ENCODE data around the gene CWC25.

Gene CWC25

DNA sequence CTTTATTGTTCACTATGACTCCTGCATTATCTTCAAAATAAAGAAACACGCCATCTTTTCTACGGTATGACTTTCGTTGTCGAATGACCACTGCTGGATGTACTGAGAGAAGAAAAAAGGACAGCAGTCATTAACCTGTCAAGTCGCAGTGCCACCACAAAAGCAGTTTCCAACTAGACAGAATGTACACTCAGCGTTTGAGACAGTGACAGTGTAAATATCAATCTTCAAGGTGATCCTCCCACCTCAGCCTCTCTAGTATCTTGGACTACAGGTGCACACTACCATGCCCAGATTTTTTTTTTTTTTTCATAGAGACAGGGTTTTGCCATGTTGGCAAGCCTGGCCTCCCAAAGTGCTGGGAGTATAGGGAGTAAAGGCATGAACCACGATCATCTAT lies 25.3 kb upstream of the CWC25 start:
- no peak overlapping the region for H3K9ac ChIP-seq (ENCODE audit: low read length)
- no peaks in the 10 kb centered on the region for H3K9me3 ChIP-seq (ENCODE audit: control insufficient read depth, insufficient read depth, low read depth, low read length)
- no peak overlapping the region for H3K27ac ChIP-seq (ENCODE audit: low read depth, low read length)
- H3K4me1 ChIP-seq (ENCODE audit: control insufficient read depth, insufficient read depth, low read length) = peaks cover 3% of the 10 kb centered on the region; the same call in 1 of the 2 replicates
- no peaks in the 10 kb centered on the region for H3K27me3 ChIP-seq (ENCODE audit: control insufficient read depth, insufficient read depth, low read length)
- peaks cover 68% of the 10 kb centered on the region for H3K36me3 ChIP-seq (ENCODE audit: control insufficient read depth, insufficient read depth, low read length)
- no peak overlapping the region for H3K4me3 ChIP-seq (ENCODE audit: low read depth, low read length)

DNA sequence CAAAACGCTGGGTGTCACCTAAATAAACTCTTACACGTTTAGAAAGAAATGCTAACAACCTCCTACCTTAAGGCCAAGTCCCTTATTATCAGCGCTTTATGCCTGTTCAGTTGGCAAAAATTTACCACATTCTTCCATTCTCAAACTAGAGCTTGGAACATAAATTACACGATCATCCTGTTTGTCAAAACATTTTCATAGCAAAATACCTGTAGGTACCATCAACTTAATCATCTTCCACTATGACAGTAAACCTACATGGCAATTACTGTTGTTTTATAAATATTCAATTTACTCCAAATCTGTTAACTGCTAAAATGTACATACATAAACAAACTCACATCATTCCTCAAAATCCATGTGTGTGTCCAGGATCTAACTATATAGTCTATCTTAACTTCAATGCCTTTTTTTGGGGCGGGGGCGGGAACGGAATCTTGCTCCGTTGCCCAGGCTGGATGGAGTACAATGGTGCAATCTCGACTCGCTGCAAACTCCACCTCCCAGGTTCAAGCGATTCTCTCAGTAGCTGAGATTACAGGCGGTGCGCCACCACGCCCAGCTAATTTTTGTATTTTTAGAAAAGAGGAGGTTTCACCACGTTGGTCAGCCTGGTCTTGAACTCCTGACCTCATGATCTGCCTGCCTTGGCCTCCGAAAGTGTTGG lies 24.0 kb upstream of the CWC25 start:
- Histone ChIP-seq H3K27me3 (ENCODE audit: control insufficient read depth, insufficient read depth, low read length) (no peaks in the 10 kb centered on the region), H3K36me3 (ENCODE audit: control insufficient read depth, insufficient read depth, low read length) (peaks cover 68% of the 10 kb centered on the region), H3K9ac (ENCODE audit: low read length) (no peak overlapping the region), H3K4me1 (ENCODE audit: control insufficient read depth, insufficient read depth, low read length) (peaks cover 3% of the 10 kb centered on the region; the same call in 1 of the 2 replicates), H3K4me3 (ENCODE audit: low read depth, low read length) (no peak overlapping the region), H3K9me3 (ENCODE audit: control insufficient read depth, insufficient read depth, low read depth, low read length) (no peaks in the 10 kb centered on the region), H3K27ac (ENCODE audit: low read depth, low read length) (no peak overlapping the region)

DNA sequence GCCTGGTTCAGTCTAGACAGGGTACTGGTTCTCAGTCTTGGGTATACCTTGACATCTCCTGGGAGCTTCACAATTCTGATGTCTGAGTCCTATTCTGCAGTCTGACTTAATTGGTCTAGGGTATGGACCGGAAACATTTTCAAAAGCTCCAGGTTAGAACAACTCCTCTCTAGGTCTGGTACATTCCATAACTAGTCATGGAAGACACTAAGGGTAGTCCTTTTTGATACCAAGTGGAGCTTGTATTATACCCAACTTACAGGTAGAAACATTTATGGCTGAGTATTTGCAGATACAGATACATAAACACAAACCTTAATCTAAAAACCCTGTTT lies 23.4 kb upstream of the CWC25 start:
- H3K36me3 ChIP-seq (ENCODE audit: control insufficient read depth, insufficient read depth, low read length) = peaks cover 68% of the 10 kb centered on the region
- no peaks in the 10 kb centered on the region for H3K27me3 ChIP-seq (ENCODE audit: control insufficient read depth, insufficient read depth, low read length)
- H3K4me1 ChIP-seq (ENCODE audit: control insufficient read depth, insufficient read depth, low read length) = peaks cover 3% of the 10 kb centered on the region; the same call in 1 of the 2 replicates
- H3K9ac ChIP-seq (ENCODE audit: low read length) = no peak overlapping the region
- no peaks in the 10 kb centered on the region for H3K9me3 ChIP-seq (ENCODE audit: control insufficient read depth, insufficient read depth, low read depth, low read length)
- H3K4me3 ChIP-seq (ENCODE audit: low read depth, low read length) = no peak overlapping the region
- no peak overlapping the region for H3K27ac ChIP-seq (ENCODE audit: low read depth, low read length)

DNA sequence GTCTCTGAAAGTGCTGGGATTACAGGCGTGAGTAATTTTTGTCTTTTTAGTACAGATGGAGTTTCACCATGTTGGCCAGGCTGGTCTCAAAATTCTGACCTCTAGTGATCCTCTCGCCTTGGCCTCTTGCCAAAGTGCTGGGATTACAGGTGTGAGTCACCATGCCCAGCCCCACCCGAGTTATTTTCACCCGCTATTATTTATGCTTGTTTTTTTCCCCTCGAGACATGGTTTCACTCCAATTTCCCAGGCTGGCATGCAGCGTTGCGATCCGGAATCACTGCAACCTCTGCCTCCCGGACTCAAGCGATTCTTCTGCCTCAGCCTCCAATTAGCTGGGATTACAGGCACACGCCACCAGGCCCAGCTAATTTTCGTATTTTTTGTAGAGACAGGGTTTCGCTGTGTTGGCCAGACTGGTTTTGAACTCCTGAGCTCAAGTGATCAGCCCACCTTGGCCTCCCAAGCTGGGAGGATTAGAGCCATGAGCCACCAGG lies 19.2 kb upstream of the CWC25 start:
- H3K9ac ChIP-seq (ENCODE audit: low read length) = no peak overlapping the region
- no peaks in the 10 kb centered on the region for H3K9me3 ChIP-seq (ENCODE audit: control insufficient read depth, insufficient read depth, low read depth, low read length)
- no peaks in the 10 kb centered on the region for H3K4me1 ChIP-seq (ENCODE audit: control insufficient read depth, insufficient read depth, low read length)
- no peak overlapping the region for H3K27ac ChIP-seq (ENCODE audit: low read depth, low read length)
- H3K27me3 ChIP-seq (ENCODE audit: control insufficient read depth, insufficient read depth, low read length) = no peaks in the 10 kb centered on the region
- no peak overlapping the region for H3K4me3 ChIP-seq (ENCODE audit: low read depth, low read length)
- peaks cover 28% of the 10 kb centered on the region for H3K36me3 ChIP-seq (ENCODE audit: control insufficient read depth, insufficient read depth, low read length)

DNA sequence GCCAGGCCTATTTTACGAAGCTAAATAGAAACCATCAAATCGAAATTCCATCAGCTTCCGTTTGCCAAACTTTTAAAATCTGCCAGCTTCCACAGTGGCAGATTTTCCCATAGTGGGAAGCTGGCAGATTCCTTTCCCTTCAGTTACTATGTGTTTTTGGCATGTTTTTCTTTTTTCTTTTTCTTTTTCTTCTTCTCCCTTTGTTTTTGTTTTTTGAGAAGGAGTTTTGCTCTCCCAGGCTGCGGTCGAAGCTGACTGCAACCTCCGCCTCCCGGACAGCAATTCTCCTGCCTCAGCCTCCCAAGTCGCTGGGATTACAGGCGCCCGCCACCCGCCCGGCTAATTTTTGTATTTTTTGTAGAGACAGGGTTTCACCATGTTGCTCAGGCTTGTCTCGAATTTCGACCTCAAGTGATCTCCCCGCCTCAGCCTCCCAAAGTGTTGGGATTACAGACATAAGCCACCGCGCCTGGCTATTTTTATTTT lies 684 bp upstream of the CWC25 start:
- Histone ChIP-seq H3K27me3 (ENCODE audit: control insufficient read depth, insufficient read depth, low read length) (no peaks in the 10 kb centered on the region), H3K4me3 (ENCODE audit: low read depth, low read length) (peak overlapping the region; percentile 75)

DNA sequence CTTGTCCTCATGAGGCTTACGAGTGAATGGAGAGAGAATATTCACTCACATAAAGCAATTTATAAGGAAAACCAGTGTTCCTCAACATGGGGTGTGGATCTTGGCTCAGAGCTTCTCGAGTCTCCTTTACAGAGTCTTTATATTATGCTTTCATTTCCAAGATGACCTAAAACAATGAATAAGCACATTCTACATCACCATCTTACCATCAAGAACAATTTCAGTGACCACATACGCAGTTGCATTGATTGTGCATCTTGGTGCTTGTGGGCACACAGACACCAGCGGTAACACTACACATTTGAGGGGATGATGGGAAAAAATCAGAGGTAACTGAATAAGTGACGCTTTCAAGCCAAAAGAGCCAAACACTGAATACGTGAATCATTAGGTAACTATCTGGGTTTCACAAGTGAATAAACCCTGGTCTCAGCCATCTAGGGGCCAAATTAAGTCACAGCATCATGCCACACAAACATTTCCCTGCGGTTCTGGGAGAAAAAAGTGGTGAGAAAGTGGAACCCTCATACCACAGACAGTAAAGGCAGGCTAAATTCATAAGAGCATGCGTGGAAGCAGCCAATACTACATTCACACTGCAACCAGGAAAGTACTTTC lies 9.4 kb downstream of the CWC25 start:
- no peak overlapping the region for H3K9ac ChIP-seq (ENCODE audit: low read length)
- H3K9me3 ChIP-seq (ENCODE audit: control insufficient read depth, insufficient read depth, low read depth, low read length) = no peaks in the 10 kb centered on the region
- H3K4me3 ChIP-seq (ENCODE audit: low read depth, low read length) = no peak overlapping the region
- peaks cover 52% of the 10 kb centered on the region for H3K36me3 ChIP-seq (ENCODE audit: control insufficient read depth, insufficient read depth, low read length)
- no peaks in the 10 kb centered on the region for H3K27me3 ChIP-seq (ENCODE audit: control insufficient read depth, insufficient read depth, low read length)
- no peak overlapping the region for H3K27ac ChIP-seq (ENCODE audit: low read depth, low read length)
- H3K4me1 ChIP-seq (ENCODE audit: control insufficient read depth, insufficient read depth, low read length) = no peaks in the 10 kb centered on the region

More for the DNA sequence above, 684 bp upstream of the CWC25 start:
- peaks cover 4% of the 10 kb centered on the region for H3K36me3 ChIP-seq (ENCODE audit: control insufficient read depth, insufficient read depth, low read length)
- H3K9ac ChIP-seq (ENCODE audit: low read length) = peak overlapping the region; percentile 96
- H3K9me3 ChIP-seq (ENCODE audit: control insufficient read depth, insufficient read depth, low read depth, low read length) = no peaks in the 10 kb centered on the region
- peak overlapping the region; percentile 95 for H3K27ac ChIP-seq (ENCODE audit: low read depth, low read length)
- peaks cover 7% of the 10 kb centered on the region; the same call in 1 of the 2 replicates for H3K4me1 ChIP-seq (ENCODE audit: control insufficient read depth, insufficient read depth, low read length)

DNA sequence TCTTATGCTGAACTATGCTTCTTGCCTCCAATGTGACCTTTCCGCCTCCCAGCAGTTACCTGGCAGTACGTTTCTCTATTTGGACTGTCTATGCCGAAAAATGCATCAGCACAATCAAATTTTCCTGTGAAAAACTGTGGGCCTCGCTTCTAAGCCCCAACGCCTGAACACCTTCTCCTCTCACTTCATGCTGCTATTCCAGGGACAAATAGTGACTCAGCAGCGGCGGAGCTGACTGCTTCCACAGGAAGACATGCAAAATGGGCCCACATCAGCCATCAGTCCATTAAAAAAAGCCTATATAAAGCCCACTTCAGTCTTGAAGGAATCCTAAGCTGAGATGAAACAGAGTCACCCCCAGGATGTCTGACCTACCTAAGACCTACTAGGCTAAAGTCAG lies 15.3 kb downstream of the CWC25 start:
- no peak overlapping the region for H3K27ac ChIP-seq (ENCODE audit: low read depth, low read length)
- H3K9ac ChIP-seq (ENCODE audit: low read length) = no peak overlapping the region
- H3K27me3 ChIP-seq (ENCODE audit: control insufficient read depth, insufficient read depth, low read length) = no peaks in the 10 kb centered on the region
- H3K4me3 ChIP-seq (ENCODE audit: low read depth, low read length) = no peak overlapping the region
- H3K9me3 ChIP-seq (ENCODE audit: control insufficient read depth, insufficient read depth, low read depth, low read length) = no peaks in the 10 kb centered on the region
- no peaks in the 10 kb centered on the region for H3K4me1 ChIP-seq (ENCODE audit: control insufficient read depth, insufficient read depth, low read length)
- H3K36me3 ChIP-seq (ENCODE audit: control insufficient read depth, insufficient read depth, low read length) = peaks cover 74% of the 10 kb centered on the region

DNA sequence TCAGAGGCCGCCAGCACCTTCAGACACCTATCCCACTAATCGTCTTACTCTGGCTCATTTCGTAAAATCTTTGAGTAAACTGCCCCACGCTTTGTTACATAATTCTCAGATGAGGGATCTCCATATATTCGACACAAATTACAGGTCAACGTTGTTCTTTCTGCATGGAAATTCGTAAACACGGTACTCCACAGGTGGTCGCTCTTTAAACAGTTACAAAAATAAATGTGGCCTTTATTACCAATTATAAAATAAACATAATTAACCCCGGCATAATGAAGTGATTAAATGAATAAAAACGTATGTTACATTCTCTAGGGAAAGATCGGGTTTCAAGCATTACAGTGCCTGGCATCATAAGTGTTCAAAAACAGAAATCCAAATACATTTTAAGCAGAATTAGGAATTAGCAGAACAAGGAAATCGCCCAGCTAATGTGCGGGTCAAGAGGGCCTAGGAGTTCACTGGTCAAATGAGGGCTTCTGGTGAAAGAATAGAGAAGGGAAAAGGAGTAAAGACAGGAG lies 24.8 kb downstream of the CWC25 start:
- Histone ChIP-seq H3K4me1 (ENCODE audit: control insufficient read depth, insufficient read depth, low read length) (peaks cover 21% of the 10 kb centered on the region), H3K27ac (ENCODE audit: low read depth, low read length) (no peak overlapping the region), H3K4me3 (ENCODE audit: low read depth, low read length) (peak overlapping the region; percentile 98), H3K9ac (ENCODE audit: low read length) (peak overlapping the region; percentile 41), H3K27me3 (ENCODE audit: control insufficient read depth, insufficient read depth, low read length) (no peaks in the 10 kb centered on the region), H3K36me3 (ENCODE audit: control insufficient read depth, insufficient read depth, low read length) (peaks cover 40% of the 10 kb centered on the region), H3K9me3 (ENCODE audit: control insufficient read depth, insufficient read depth, low read depth, low read length) (no peaks in the 10 kb centered on the region)

DNA sequence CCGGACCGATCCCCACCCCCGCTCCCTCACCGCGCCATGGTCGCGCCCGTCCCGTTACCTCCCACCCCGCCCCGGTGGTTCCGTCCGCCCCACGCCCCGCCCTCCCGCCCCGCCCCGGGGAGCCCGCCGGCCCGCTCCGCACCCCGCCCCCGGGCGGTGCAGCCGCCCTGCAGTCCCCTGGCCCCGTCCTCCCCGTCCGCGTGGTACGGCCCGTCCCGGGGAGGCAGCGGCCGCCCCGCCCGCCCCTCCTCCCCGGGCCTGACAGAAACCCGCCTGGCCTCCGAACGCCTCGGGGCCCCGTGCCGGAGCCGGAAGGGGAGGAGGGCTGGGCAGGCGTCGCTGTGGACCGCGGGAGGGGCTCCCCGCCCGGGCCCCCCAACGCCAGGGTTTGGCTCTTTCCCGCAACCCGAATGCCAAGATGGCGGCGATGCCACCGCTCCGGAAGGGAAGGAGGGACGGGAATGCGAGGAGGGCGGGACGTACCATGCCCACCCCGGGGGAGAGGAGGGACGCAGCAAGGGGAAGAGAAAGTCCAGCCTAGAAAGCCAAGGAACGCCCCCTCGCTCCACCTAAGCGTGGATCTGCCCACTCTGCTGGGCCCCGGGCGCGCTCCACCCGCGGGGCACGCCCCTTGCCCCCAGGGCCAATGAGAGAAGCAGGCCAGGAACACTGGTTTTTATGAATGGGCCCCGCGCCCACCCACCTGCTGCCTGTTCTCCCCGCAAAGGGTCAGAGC lies 25.5 kb downstream of the CWC25 start, which contains the start of gene PIP4K2B:
TSS of gene PIP4K2B (minus strand) at position 56 of the 736 bp plus-strand sequence. CDS start 132 bp downstream, outside the sequence.
- peaks cover 21% of the 10 kb centered on the region for H3K4me1 ChIP-seq (ENCODE audit: control insufficient read depth, insufficient read depth, low read length)
- H3K27me3 ChIP-seq (ENCODE audit: control insufficient read depth, insufficient read depth, low read length) = no peaks in the 10 kb centered on the region
- peak within 1 kb of the TSS; percentile 97 for H3K27ac ChIP-seq (ENCODE audit: low read depth, low read length)
- H3K9me3 ChIP-seq (ENCODE audit: control insufficient read depth, insufficient read depth, low read depth, low read length) = no peaks in the 10 kb centered on the region
- H3K4me3 ChIP-seq (ENCODE audit: low read depth, low read length) = peak within 1 kb of the TSS; percentile 98
- peak within 1 kb of the TSS; percentile 97 for H3K9ac ChIP-seq (ENCODE audit: low read length)
- peaks cover 36% of the 10 kb centered on the region for H3K36me3 ChIP-seq (ENCODE audit: control insufficient read depth, insufficient read depth, low read length)

DNA sequence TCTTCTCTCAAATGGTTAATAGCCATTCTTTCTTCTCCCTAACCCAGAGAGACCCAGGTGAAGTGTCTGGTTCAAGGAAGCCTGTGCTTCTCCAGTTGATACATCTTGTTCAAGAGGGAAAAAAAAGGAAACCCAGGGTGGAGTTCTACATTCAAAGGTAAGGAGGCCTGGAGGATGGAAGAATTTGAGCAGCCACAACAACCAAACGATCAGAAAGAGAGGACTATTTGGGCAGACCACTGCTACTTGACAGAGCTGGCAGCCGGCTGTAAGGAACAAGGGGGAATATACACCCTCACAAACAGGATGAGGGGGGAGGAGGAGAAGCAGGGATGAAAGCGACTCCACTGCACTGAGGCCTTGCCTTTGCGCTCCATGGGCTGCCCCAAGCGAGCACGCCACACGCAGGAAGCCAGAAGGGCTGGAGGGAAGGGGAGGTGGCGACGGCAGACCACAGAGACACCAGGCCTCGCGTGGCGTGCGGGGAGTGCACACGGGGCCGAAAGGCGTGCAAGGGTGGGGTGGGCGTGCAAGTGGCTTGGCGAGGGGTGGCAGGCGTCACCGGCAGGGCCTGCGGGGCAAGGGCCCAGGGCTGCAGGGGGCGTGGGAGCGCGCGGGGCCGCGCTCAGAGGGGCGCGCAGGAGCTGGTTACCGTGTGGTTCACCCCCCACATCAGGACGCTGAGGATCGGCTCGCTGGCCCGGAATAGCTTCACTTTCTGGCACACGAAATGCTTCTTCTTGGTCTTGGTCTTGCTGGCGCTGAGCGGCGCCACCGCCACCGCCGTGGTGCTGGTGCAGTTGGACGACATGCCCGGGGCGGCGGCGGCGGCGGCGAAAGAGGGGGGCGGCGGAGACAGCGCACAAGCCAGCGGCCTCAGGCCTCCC lies 26.3 kb downstream of the CWC25 start:
- no peaks in the 10 kb centered on the region for H3K9me3 ChIP-seq (ENCODE audit: control insufficient read depth, insufficient read depth, low read depth, low read length)
- no peaks in the 10 kb centered on the region for H3K27me3 ChIP-seq (ENCODE audit: control insufficient read depth, insufficient read depth, low read length)
- peak overlapping the region; percentile 98 for H3K4me3 ChIP-seq (ENCODE audit: low read depth, low read length)
- peaks cover 21% of the 10 kb centered on the region for H3K4me1 ChIP-seq (ENCODE audit: control insufficient read depth, insufficient read depth, low read length)
- H3K9ac ChIP-seq (ENCODE audit: low read length) = peak overlapping the region; percentile 93
- peak overlapping the region; percentile 70 for H3K27ac ChIP-seq (ENCODE audit: low read depth, low read length)
- H3K36me3 ChIP-seq (ENCODE audit: control insufficient read depth, insufficient read depth, low read length) = peaks cover 31% of the 10 kb centered on the region

All from HUES6 (cell line).